ENCODE measurements around the gene MOB3B. TPM values are rescaled to one million over a fixed set of nuclear protein-coding genes. Genes with fewer than 3 reads are reported as not detected.

MOB3B gene
- total RNA-seq, 2 donors from 2014 or later: 4.3 to 6.0 TPM

GRCh38 chr9:27359763-27360162 lies 169.9 kb downstream of the MOB3B start:
- Histone ChIP-seq H3K27ac (no peak overlapping the region), H3K9me3 (no peaks in the 10 kb centered on the region), H3K4me1 (peaks cover 45% of the 10 kb centered on the region), H3K36me3 (replicated peaks in 1 of 2; ENCODE audit: insufficient read depth in 1 of 2, low read depth in 2 of 2) (no peaks in the 10 kb centered on the region), H3K27me3 (no peaks in the 10 kb centered on the region), H3K4me3 (no peak overlapping the region)
- no peak for ATAC-seq
- 93 to 96% methylated on average over 6 of the region's 6 CpGs for WGBS, 2 donors
- TF ChIP-seq CTCF (IDR thresholded peaks at IDR 0.05) (no peak), POLR2A (IDR thresholded peaks at IDR 0.05) (no peak)
- intact Hi-C loops (cut with DNase I): no loop called here
- no peak for DNase-seq

DNA sequence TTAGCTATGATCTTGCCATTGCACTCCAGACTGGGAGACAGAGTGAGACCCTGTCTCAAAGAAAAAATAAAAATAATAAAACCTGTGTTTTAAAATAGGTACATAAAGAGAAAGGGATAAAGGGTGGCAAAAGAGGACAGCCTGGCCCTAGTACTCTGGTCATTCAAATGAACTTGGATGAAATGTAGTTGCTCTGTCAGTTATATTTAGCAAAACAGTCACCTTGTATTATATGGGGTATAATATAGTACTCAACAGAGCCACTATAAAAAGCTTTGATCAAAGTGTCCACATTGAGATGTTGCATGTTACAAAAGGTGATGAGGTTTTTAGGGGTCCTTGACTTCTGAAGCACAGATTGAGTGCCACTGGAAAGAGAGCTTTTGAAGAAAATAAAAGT lies 171.6 kb downstream of the MOB3B start:
- intact Hi-C loops (cut with DNase I): no loop called here
- DNase-seq (no peak), ATAC-seq (no peak)
- Histone ChIP-seq H3K4me3 (no peak overlapping the region), H3K36me3 (replicated peaks in 1 of 2; ENCODE audit: insufficient read depth in 1 of 2, low read depth in 2 of 2) (no peaks in the 10 kb centered on the region), H3K27me3 (no peaks in the 10 kb centered on the region), H3K4me1 (peaks cover 46% of the 10 kb centered on the region), H3K27ac (no peak overlapping the region), H3K9me3 (no peaks in the 10 kb centered on the region)
- TF ChIP-seq CTCF (IDR thresholded peaks at IDR 0.05) (no peak), POLR2A (IDR thresholded peaks at IDR 0.05) (no peak)

- no peak for TF ChIP-seq CTCF (IDR thresholded peaks at IDR 0.05)
- no peak for TF ChIP-seq POLR2A (IDR thresholded peaks at IDR 0.05)
- Histone ChIP-seq H3K4me1 (peaks cover 31% of the 10 kb centered on the region), H3K27me3 (no peaks in the 10 kb centered on the region), H3K27ac (peak overlapping the region in 2 of 4 donors; percentile 14 to 46), H3K9me3 (no peaks in the 10 kb centered on the region), H3K36me3 (replicated peaks in 1 of 2; ENCODE audit: insufficient read depth in 1 of 2, low read depth in 2 of 2) (no peaks in the 10 kb centered on the region), H3K4me3 (no peak overlapping the region)
- ATAC-seq: no peak
- intact Hi-C loops (cut with DNase I): no loop called here
- DNase-seq: no peak
- WGBS, 2 donors: 20 to 28% methylated on average over 2 of the region's 2 CpGs
These were observed 173.2 kb downstream of the MOB3B start for GRCh38 chr9:27356446-27356845.

GRCh38 chr9:27355166-27355565 lies 174.4 kb downstream of the MOB3B start:
- TF ChIP-seq CTCF (IDR thresholded peaks at IDR 0.05): no peak
- no peak for TF ChIP-seq POLR2A (IDR thresholded peaks at IDR 0.05)
- 90 to 93% methylated on average over 3 of the region's 3 CpGs for WGBS, 2 donors
- Histone ChIP-seq H3K27ac (no peak overlapping the region), H3K27me3 (no peaks in the 10 kb centered on the region), H3K36me3 (replicated peaks in 1 of 2; ENCODE audit: insufficient read depth in 1 of 2, low read depth in 2 of 2) (no peaks in the 10 kb centered on the region), H3K4me1 (peaks cover 18% of the 10 kb centered on the region), H3K9me3 (no peaks in the 10 kb centered on the region), H3K4me3 (no peak overlapping the region)
- DNase-seq (no peak), ATAC-seq (no peak)
- intact Hi-C loops (cut with DNase I): no loop called here

GRCh38 chr9:27353474-27354229 lies 176.0 kb downstream of the MOB3B start:
- Histone ChIP-seq H3K4me1 (peaks cover 28% of the 10 kb centered on the region), H3K4me3 (no peak overlapping the region), H3K9me3 (no peaks in the 10 kb centered on the region), H3K36me3 (replicated peaks in 1 of 2; ENCODE audit: insufficient read depth in 1 of 2, low read depth in 2 of 2) (no peaks in the 10 kb centered on the region), H3K27me3 (no peaks in the 10 kb centered on the region), H3K27ac (no peak overlapping the region)
- DNase-seq (peak in 1 of 4 donors; percentile 23), ATAC-seq (no peak)
- TF ChIP-seq POLR2A (IDR thresholded peaks at IDR 0.05) (no peak), CTCF (IDR thresholded peaks at IDR 0.05) (no peak)
- intact Hi-C loops (cut with DNase I): no loop called here
- WGBS, 2 donors: 30 to 42% methylated on average over 5 of the region's 5 CpGs
